Mesodermal cell (in vitro differentiated cells): ENCODE measurements around the gene DAB1.

ENCODE experiments used
- H3K27ac ChIP-seq: 2 replicates; pipeline ENCODE4 v1.7.0; 2013; ENCODE audit warnings: mild to moderate bottlenecking, low read depth, low read length, moderate library complexity; ENCODE audit not compliant: severe bottlenecking
- H3K36me3 ChIP-seq: 2 replicates; pipeline ENCODE4 v1.7.1; 2013; ENCODE audit warnings: mild to moderate bottlenecking, low read length, moderate library complexity; ENCODE audit not compliant: control insufficient read depth, insufficient read depth
- H3K4me1 ChIP-seq: one replicate; pipeline ENCODE4 v1.7.1; 2013; ENCODE audit warnings: mild to moderate bottlenecking, low read length; ENCODE audit not compliant: insufficient read depth, control insufficient read depth, poor library complexity, severe bottlenecking
- H3K4me3 ChIP-seq: 2 replicates; pipeline ENCODE4 v1.7.0; 2013; ENCODE audit warnings: low read length, control low read depth, mild to moderate bottlenecking; ENCODE audit not compliant: insufficient read depth, poor library complexity, severe bottlenecking; ENCODE audit errors: extremely low read depth
- H3K9me3 ChIP-seq: 2 replicates; pipeline ENCODE4 v1.7.1; 2013; ENCODE audit warnings: mild to moderate bottlenecking, low read length, moderate library complexity; ENCODE audit not compliant: control insufficient read depth
- WGBS, 2 experiments: methylation state at CpG; one replicate each; pipeline ENCODE4 v1.1.5; 2013; ENCODE audit warnings: missing lambda C conversion rate in 2 of 2; ENCODE audit not compliant: insufficient coverage in 2 of 2; 5-methylcytosine and 5-hydroxymethylcytosine counted together

The DAB1 gene

GRCh38 chr1:57278558-57278957 lies 145.3 kb downstream of the DAB1 start:
- Histone ChIP-seq H3K27ac (no peak overlapping the region), H3K36me3 (no peaks in the 10 kb centered on the region), H3K4me1 (peaks cover 10% of the 10 kb centered on the region), H3K4me3 (no peak overlapping the region), H3K9me3 (no peaks in the 10 kb centered on the region)
- 94% methylated on average over 2 of the region's 3 CpGs for WGBS, 2 experiments

- Histone ChIP-seq H3K4me3 (no peak overlapping the region), H3K27ac (no peak overlapping the region), H3K36me3 (no peaks in the 10 kb centered on the region), H3K4me1 (peaks cover 10% of the 10 kb centered on the region), H3K9me3 (no peaks in the 10 kb centered on the region)
- 94 to 100% methylated on average over 2 of the region's 2 CpGs for WGBS, 2 experiments
Observed at GRCh38 chr1:57277681-57278080, 146.2 kb downstream of the DAB1 start.

GRCh38 chr1:57276918-57277317 lies 146.9 kb downstream of the DAB1 start:
- WGBS, 2 experiments = 53 to 73% methylated on average over 3 to 5 of the region's 5 CpGs
- no peaks in the 10 kb centered on the region for H3K9me3 ChIP-seq
- no peaks in the 10 kb centered on the region for H3K36me3 ChIP-seq
- H3K27ac ChIP-seq = no peak overlapping the region
- peaks cover 10% of the 10 kb centered on the region for H3K4me1 ChIP-seq
- no peak overlapping the region for H3K4me3 ChIP-seq

GRCh38 chr1:57272601-57273000 lies 151.3 kb downstream of the DAB1 start:
- no peaks in the 10 kb centered on the region for H3K36me3 ChIP-seq
- H3K4me3 ChIP-seq = no peak overlapping the region
- no peaks in the 10 kb centered on the region for H3K9me3 ChIP-seq
- WGBS, 2 experiments = 60 to 100% methylated on average over 1 of the region's 2 CpGs
- H3K27ac ChIP-seq = no peak overlapping the region
- H3K4me1 ChIP-seq = no peaks in the 10 kb centered on the region

GRCh38 chr1:57272150-57272549 lies 151.7 kb downstream of the DAB1 start:
- whole genome bisulfite sequencing, 2 experiments = 88 to 89% methylated on average over 1 of the region's 2 CpGs
- H3K36me3 ChIP-seq = no peaks in the 10 kb centered on the region
- H3K4me1 ChIP-seq = no peaks in the 10 kb centered on the region
- no peaks in the 10 kb centered on the region for H3K9me3 ChIP-seq
- no peak overlapping the region for H3K4me3 ChIP-seq
- no peak overlapping the region for H3K27ac ChIP-seq

GRCh38 chr1:57270927-57271698 lies 152.7 kb downstream of the DAB1 start:
- WGBS, 2 experiments = 78 to 85% methylated on average over 2 to 6 of the region's 8 CpGs
- no peaks in the 10 kb centered on the region for H3K4me1 ChIP-seq
- no peak overlapping the region for H3K4me3 ChIP-seq
- no peak overlapping the region for H3K27ac ChIP-seq
- no peaks in the 10 kb centered on the region for H3K9me3 ChIP-seq
- no peaks in the 10 kb centered on the region for H3K36me3 ChIP-seq

GRCh38 chr1:57269630-57270225 lies 154.1 kb downstream of the DAB1 start:
- Histone ChIP-seq H3K4me3 (no peak overlapping the region), H3K4me1 (no peaks in the 10 kb centered on the region), H3K27ac (no peak overlapping the region), H3K36me3 (no peaks in the 10 kb centered on the region), H3K9me3 (no peaks in the 10 kb centered on the region)
- 56 to 68% methylated on average over 7 of the region's 10 CpGs for WGBS, 2 experiments

GRCh38 chr1:57265104-57265503 lies 158.8 kb downstream of the DAB1 start:
- no peaks in the 10 kb centered on the region for H3K9me3 ChIP-seq
- no peaks in the 10 kb centered on the region for H3K4me1 ChIP-seq
- H3K36me3 ChIP-seq = no peaks in the 10 kb centered on the region
- no peak overlapping the region for H3K4me3 ChIP-seq
- 78 to 79% methylated on average over 3 of the region's 5 CpGs for WGBS, 2 experiments
- no peak overlapping the region for H3K27ac ChIP-seq

GRCh38 chr1:57262472-57262871 lies 161.4 kb downstream of the DAB1 start:
- WGBS, 2 experiments = 58 to 71% methylated on average over 1 to 2 of the region's 3 CpGs

GRCh38 chr1:57258557-57259325 lies 165.1 kb downstream of the DAB1 start:
- Histone ChIP-seq H3K27ac (no peak overlapping the region), H3K4me3 (no peak overlapping the region)
- WGBS, 2 experiments = 88 to 93% methylated on average over 4 to 5 of the region's 5 CpGs

More at GRCh38 chr1:57262472-57262871, 161.4 kb downstream of the DAB1 start:
- no peak overlapping the region for H3K4me3 ChIP-seq
- no peak overlapping the region for H3K27ac ChIP-seq
- H3K4me1 ChIP-seq = no peaks in the 10 kb centered on the region
- peaks cover 5% of the 10 kb centered on the region for H3K9me3 ChIP-seq
- H3K36me3 ChIP-seq = no peaks in the 10 kb centered on the region

More at GRCh38 chr1:57258557-57259325, 165.1 kb downstream of the DAB1 start:
- H3K9me3 ChIP-seq = peaks cover 6% of the 10 kb centered on the region
- H3K36me3 ChIP-seq = no peaks in the 10 kb centered on the region
- H3K4me1 ChIP-seq = no peaks in the 10 kb centered on the region
